Measurements from ENCODE around the gene TIGD2. TPM values are rescaled to one million over a fixed set of nuclear protein-coding genes. Genes with fewer than 3 reads are reported as not detected.

The TIGD2 gene
- polyA plus RNA-seq, 1 donor from 2014 or later: 4.7 TPM

GRCh38 chr4:89111833-89112563, 665 bp downstream of the TIGD2 start:
- Histone ChIP-seq H3K27me3 (ENCODE audit: insufficient read depth, low read depth, low read length) (peaks cover 30% of the 10 kb centered on the region), H3K9me2 (ENCODE audit: insufficient read depth, low read length) (no peaks in the 10 kb centered on the region), H3K4me2 (ENCODE audit: low read length) (peak overlapping the region; percentile 64), H3K27ac (ENCODE audit: low read length) (peak overlapping the region; percentile 62), H4K20me1 (ENCODE audit: insufficient read depth) (no peaks in the 10 kb centered on the region), H2AFZ (ENCODE audit: low read depth, low read length) (peak overlapping the region; percentile 67), H3K4me3 (ENCODE audit: low read length) (peak overlapping the region; percentile 93), H3K9ac (ENCODE audit: low read length) (peak overlapping the region; percentile 86), H3K9me3 (ENCODE audit: low read length) (no peaks in the 10 kb centered on the region), H3K36me3 (ENCODE audit: insufficient read depth, low read length) (no peaks in the 10 kb centered on the region), H3F3A (ENCODE audit: insufficient read depth, low read length, poor library complexity, severe bottlenecking) (no peaks in the 10 kb centered on the region), H3K79me2 (replicated peaks; ENCODE audit: insufficient read depth, low read length) (no peaks in the 10 kb centered on the region)
- TF ChIP-seq MXI1 (conservative IDR thresholded peaks at IDR 0.05; ENCODE audit: poor library complexity, severe bottlenecking) (no peak), EP300 (conservative IDR thresholded peaks at IDR 0.05; ENCODE audit: poor library complexity, severe bottlenecking) (no peak), TAF1 (IDR thresholded peaks at IDR 0.05; ENCODE audit: low read depth) (no peak), EZH2 (IDR thresholded peaks at IDR 0.05; ENCODE audit: borderline replicate concordance, insufficient read depth, low read length, poor library complexity, severe bottlenecking) (no peak), CTCF (IDR thresholded peaks at IDR 0.05; ENCODE audit: poor library complexity, severe bottlenecking) (no peak), RAD21 (conservative IDR thresholded peaks at IDR 0.05) (no peak), POLR2AphosphoS5 (IDR thresholded peaks at IDR 0.05) (no peak)

GRCh38 chr4:89113415-89113814, 2.1 kb downstream of the TIGD2 start:
- Histone ChIP-seq H3K79me2 (replicated peaks; ENCODE audit: insufficient read depth, low read length) (no peaks in the 10 kb centered on the region), H3K9me3 (ENCODE audit: low read length) (no peaks in the 10 kb centered on the region)
- TF ChIP-seq POLR2AphosphoS5 (IDR thresholded peaks at IDR 0.05) (no peak), SMC3 (conservative IDR thresholded peaks at IDR 0.05; ENCODE audit: poor library complexity) (no peak), TAF1 (IDR thresholded peaks at IDR 0.05; ENCODE audit: low read depth) (no peak), EP300 (conservative IDR thresholded peaks at IDR 0.05; ENCODE audit: poor library complexity, severe bottlenecking) (no peak), REST (IDR thresholded peaks at IDR 0.05; ENCODE audit: borderline replicate concordance) (no peak), CTCF (IDR thresholded peaks at IDR 0.05; ENCODE audit: poor library complexity, severe bottlenecking) (no peak), EZH2 (IDR thresholded peaks at IDR 0.05; ENCODE audit: borderline replicate concordance, insufficient read depth, low read length, poor library complexity, severe bottlenecking) (no peak), RAD21 (conservative IDR thresholded peaks at IDR 0.05) (no peak), MXI1 (conservative IDR thresholded peaks at IDR 0.05; ENCODE audit: poor library complexity, severe bottlenecking) (no peak)

More at GRCh38 chr4:89113415-89113814, 2.1 kb downstream of the TIGD2 start:
- no peak overlapping the region for H3K4me3 ChIP-seq (ENCODE audit: low read length)
- no peaks in the 10 kb centered on the region for H4K20me1 ChIP-seq (ENCODE audit: insufficient read depth)
- H3F3A ChIP-seq (ENCODE audit: insufficient read depth, low read length, poor library complexity, severe bottlenecking): no peaks in the 10 kb centered on the region
- H3K27ac ChIP-seq (ENCODE audit: low read length): no peak overlapping the region
- H3K36me3 ChIP-seq (ENCODE audit: insufficient read depth, low read length): no peaks in the 10 kb centered on the region
- no peak overlapping the region for H3K9ac ChIP-seq (ENCODE audit: low read length)
- H3K4me2 ChIP-seq (ENCODE audit: low read length): no peak overlapping the region
- peaks cover 30% of the 10 kb centered on the region for H3K27me3 ChIP-seq (ENCODE audit: insufficient read depth, low read depth, low read length)
- no peak overlapping the region for H2AFZ ChIP-seq (ENCODE audit: low read depth, low read length)
- no peaks in the 10 kb centered on the region for H3K9me2 ChIP-seq (ENCODE audit: insufficient read depth, low read length)
